Coronary artery (tissue), 2 donors: ENCODE data around the gene COX8A.
A peak's percentile ranks its signal among the peaks of the same experiment; 100 is the strongest.

Experiments used
- DNase-seq: peaks from one replicate; pipeline ENCODE4 v3.0.0-alpha.2; 2017; ENCODE audit warnings: low spot score
- H3K27ac ChIP-seq, 2 donors: fragments of 200-600 bp; sonication (generic); one replicate each; pipeline ENCODE4 v1.5.1; 2016 to 2019
- H3K4me3 ChIP-seq: fragments of 200-600 bp; sonication (generic); 2 replicates; pipeline ENCODE4 v1.5.1; 2016; ENCODE audit warnings: mild to moderate bottlenecking, moderate library complexity
- TF ChIP-seq, protein P1 (sequence below): fragments of 200-600 bp; sonication (generic); IDR thresholded peaks from one replicate; pipeline ENCODE4 v1.5.1; 2019; ENCODE audit warnings: antibody characterized with exemption

Gene COX8A

DNA sequence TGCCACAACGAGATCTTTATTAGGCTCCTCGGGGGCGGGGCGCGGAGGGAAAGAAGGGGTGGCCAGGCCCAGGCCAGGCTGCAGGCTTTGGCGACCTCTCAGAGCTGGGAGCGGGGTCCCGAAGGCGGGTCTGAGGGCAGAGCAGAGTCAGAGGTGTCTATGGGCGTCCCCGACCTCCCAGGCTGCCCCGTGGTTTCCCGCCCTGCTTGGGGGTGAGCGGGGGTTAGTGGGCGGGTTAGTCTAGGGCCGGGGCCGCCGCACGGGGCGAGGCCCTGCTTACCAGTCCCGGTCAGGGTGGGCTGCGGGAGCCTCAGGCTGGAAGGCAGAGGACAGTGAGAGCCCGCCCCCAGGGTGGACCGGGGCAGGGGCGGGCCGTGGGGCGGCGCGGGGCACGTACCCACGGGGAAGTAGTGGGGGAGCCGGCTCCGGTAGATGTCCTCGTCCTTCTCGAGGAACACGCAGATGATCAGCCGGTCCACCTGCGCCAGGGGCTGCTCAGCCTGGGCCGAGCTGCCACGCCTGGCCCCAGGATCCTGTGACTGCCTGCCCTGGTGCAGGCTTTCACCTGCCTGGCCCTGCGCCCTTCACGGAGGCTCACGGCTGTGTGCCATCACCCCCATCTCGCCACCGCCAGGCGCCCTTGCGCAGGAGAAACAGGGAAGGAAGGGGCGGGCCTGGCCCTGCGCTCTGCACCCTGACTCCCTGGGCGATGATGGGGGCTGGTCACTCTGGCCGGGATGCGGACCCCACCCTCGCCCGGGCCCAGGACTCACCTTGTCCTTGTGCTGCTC lies 24.3 kb downstream of the COX8A start:
- Histone ChIP-seq H3K27ac (no peak overlapping the region), H3K4me3 (peak overlapping the region; percentile 64)
- TF ChIP-seq, protein P1, sequence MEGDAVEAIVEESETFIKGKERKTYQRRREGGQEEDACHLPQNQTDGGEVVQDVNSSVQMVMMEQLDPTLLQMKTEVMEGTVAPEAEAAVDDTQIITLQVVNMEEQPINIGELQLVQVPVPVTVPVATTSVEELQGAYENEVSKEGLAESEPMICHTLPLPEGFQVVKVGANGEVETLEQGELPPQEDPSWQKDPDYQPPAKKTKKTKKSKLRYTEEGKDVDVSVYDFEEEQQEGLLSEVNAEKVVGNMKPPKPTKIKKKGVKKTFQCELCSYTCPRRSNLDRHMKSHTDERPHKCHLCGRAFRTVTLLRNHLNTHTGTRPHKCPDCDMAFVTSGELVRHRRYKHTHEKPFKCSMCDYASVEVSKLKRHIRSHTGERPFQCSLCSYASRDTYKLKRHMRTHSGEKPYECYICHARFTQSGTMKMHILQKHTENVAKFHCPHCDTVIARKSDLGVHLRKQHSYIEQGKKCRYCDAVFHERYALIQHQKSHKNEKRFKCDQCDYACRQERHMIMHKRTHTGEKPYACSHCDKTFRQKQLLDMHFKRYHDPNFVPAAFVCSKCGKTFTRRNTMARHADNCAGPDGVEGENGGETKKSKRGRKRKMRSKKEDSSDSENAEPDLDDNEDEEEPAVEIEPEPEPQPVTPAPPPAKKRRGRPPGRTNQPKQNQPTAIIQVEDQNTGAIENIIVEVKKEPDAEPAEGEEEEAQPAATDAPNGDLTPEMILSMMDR = no peak
- no peak for DNase-seq

DNA sequence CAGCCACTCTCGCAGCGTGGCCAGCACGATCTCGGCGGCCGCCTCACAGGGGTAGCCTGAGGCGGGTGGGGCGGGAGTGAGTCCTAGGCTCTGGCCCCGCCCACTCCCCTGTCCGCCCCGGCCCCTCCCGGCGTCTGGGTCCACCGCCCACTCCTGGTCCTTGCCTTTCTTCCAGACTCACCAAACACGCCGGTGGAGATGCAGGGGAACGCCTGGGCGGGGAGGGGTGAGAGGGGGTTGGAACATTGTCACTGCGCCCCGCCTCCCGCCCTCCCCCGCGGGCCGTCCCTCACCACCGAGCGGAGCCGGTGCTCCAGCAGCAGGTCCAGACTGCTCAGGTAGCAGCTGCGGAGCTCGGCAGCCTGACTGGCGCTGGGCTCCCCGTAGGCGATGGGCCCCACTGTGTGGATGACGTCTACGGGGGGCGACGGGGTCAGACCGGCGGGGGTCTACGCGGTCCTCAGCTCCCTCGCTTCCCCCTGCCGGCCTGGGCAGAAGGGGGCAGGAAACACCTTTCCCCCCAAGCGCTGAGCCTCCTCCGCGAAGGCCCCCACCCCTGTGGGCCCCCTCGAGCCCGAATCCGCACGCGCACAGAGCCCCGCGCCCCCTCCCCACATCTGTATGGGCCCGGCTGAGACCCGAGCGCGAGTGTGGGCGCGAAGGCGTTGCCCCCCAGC lies 25.1 kb downstream of the COX8A start:
- TF ChIP-seq, protein P1 = no peak
- Histone ChIP-seq H3K4me3 (peak overlapping the region; percentile 64), H3K27ac (no peak overlapping the region)
- DNase-seq = no peak

DNA sequence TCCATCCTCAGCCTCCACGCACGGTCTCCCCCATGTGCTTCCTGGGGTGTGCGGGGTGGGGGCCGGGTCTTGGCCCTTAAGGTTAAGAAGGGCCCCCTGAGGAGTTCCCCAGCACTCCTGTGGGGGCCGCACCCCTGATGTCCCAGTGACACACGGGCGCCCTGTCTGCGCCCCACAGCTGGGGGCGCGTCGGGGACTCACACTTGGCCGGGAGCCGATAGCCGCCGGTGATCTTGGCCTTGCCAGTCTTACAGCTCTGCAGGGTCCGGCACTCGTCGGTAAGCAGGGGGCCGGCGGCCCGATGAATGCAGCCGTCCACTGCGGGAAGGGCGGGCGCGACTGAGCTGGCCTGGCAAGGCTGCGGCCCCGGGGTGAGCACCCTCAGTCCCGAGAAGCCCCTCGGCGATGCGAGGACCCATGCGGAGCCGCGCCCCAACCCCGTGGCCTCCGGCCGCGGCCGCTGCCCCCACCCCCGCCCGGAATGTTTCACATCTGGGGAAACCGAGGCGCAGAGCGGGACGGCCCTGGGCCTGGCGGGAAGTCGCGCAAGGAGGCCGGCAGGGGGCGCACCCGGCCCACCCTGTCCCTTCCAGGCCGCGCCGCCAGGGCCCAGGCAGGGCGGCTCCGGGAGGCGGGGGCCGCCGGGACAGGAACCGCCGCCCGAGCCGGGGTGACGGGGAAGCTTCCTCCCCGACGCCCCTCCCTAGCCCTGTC lies 25.8 kb downstream of the COX8A start:
- no peak for DNase-seq
- peak overlapping the region; percentile 64 for H3K4me3 ChIP-seq

DNA sequence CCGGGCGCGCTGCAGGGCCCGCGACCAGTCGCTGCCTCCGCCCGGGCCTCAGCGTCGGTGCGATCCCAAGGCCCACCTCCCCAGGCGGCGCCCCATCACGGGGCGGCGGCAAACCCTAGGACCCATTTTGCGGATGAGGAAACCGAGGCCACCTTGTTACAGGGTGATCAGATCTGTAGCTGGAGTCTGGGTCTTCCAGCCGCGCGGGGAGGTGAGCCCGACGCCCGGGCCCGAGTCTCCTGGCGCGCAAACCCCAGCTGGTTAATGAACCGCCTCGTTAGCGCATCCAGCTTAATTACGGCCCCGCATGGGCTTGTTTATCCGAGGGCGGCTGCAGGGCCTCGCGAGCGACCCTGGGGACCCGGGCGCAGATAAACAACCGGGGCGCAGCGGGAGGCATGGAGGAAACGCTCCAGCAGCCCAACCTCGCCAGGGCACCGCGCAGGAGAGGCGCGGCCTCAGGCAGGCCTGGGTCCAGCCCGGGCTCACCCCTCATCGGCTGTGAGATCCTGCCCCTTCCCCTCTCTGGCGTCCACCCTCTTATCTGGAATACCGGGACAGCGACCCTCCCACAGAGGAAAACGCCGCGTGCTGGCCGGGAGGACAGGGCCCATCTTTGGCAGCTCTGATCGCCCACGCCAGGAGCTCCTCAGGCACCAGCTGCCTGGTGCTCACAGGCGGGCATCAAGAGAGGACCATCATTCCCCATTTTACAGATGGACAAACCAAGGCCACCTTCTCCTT lies 26.5 kb downstream of the COX8A start:
- DNase-seq = no peak
- Histone ChIP-seq H3K27ac (no peak overlapping the region), H3K4me3 (peak overlapping the region; percentile 64)
- TF ChIP-seq, protein P1 = no peak

More for the DNA sequence above, 25.8 kb downstream of the COX8A start:
- TF ChIP-seq, protein P1 = peak; percentile 91
- H3K27ac ChIP-seq = peak overlapping the region in 1 of 2 donors; percentile 8

DNA sequence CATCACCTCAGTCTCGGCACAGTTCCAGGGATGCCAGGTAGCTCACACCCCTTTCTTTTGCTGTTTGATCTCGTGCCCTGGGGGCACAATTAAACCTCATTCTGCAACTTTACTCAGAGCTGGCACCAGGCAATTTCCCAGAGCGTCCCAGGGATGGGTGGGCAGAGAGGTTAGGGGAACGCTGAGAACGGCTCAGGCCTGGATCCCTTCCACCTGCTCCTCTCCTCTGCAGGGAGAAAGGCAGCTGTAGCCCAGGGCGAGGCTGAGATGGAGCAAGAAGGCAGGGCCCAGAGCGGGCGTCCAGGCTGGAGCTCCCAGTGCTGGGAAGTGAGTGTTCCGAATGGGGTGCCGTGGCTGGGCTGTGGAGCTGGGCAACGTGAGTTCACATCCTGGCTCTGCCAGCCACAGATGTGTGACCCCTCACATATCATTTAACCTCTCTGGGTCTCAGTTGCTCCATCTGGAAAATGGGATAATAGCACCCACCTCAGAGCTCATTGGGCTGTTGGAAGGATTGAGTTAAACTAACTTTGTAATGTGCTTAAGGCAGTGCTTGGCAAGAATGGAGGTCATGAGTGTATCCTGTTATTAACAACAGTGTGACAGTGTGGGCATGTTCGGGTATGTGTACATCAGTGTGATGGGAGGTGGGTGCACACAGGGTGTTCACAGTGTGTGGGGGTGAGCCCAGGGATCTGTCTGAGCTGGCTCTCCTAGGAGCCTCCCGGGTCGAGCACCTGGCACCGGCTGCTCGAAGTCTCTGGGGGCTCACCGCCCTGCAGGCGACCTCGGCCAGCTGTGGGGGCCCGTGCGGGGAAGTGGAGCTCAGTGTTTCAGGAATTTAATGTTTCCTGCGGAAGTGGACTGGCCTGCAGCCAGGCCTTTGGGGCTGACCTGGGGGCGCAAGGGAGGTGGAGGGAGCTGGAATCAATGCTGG lies 27.3 kb downstream of the COX8A start:
- H3K27ac ChIP-seq = no peak overlapping the region
- H3K4me3 ChIP-seq = no peak overlapping the region
- no peak for DNase-seq
- TF ChIP-seq, protein P1 = no peak
